RWPE1 (cell line): Measurements from ENCODE around the gene LRRC45.

Source experiments
- CTCF ChIA-PET: fragments of 350-600 bp; sonication (Branson Sonifier 250); formaldehyde crosslinking; extraction: SDS; loops from one replicate; lab custom pipeline; 2021; lab: Yijun Ruan, JAX
- POLR2A ChIA-PET: fragments of 400-600 bp; formaldehyde crosslinking; extraction: SDS; loops from one replicate; lab custom pipeline; 2020; ENCODE audit warnings: antibody characterized with exemption; ENCODE audit not compliant: low non-redundant PET; lab: Yijun Ruan, JAX
- DNase-seq: peaks from one replicate; pipeline ENCODE4 v3.0.0; 2012; ENCODE audit warnings: low spot score
- H3K27ac ChIP-seq: fragments of 450-650 bp; 2 replicates; pipeline ENCODE4 v1.5.1; 2017
- CTCF ChIP-seq: fragments of 450-650 bp; conservative IDR thresholded peaks from 2 replicates; pipeline ENCODE4 v1.5.1; 2017; ENCODE audit warnings: low read depth, mild to moderate bottlenecking

The LRRC45 gene

DNA sequence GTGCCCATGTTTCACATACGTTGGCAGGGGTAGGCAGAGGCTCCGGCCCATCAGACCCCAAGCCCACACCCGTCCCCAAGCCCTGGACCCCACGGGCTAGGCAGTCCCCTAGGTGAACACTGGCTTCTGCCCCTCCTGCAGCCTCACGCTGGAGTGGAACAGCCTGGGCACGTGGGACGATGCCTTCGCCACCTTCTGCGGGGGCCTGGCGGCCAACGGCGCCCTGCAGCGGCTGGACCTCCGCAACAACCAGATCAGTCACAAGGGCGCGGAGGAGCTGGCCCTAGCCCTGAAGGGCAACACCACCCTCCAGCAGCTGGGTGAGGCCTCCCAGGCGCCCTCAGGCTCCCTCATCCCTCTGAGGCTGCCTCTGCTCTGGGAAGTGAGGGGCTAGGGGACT lies 1.8 kb downstream of the LRRC45 start:
- POLR2A ChIA-PET: no interaction called here
- TF ChIP-seq CTCF: no peak
- H3K27ac ChIP-seq: peak overlapping the region; percentile 70
- no peak for DNase-seq
- CTCF ChIA-PET: interaction anchor here (1.3 kb wide), 1 partner anchor 65 kb away, joined by 4 read pairs; no protein-coding TSS in a partner anchor

DNA sequence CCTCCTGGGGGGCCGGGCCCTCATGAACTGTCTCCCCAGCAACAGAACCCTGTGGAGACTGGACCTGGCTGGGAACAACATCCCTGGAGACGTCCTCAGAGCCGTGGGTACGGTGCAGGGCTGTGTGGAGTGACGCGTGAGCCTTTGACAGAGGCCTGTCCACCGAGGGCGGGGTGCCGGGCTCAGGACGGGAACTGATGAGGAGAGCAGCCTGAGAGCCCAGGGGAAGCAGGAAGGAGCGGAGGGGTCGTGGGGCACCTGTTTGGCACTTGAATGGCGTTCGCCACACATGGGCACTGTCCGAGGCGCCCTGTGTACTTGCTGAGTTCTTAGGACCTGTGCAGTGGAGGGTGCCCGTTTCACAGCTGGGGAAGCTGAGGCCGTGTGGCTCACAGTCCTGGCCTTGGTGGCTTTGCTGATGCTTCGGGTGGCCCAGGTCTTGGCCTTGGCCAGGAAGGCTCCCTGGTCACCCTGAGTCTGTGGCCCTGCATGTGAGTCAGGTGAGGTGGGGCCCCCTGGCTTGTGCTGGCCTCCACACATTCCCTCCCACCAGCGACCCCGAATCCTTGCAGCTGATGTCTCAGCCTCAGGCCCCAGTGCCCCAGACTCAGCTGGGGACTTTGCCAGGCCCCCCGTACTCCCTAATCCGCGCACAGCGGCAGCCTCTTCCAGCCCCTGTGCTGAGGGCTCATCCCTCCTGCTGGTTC lies 2.4 kb downstream of the LRRC45 start:
- ChIA-PET POLR2A (interaction anchor here (0.5 kb wide), 1 partner anchor 95 kb away, joined by 3 read pairs; no protein-coding TSS in a partner anchor), CTCF (interaction anchor here (0.6 to 1.3 kb wide), 3 partner anchors 33 to 271 kb away, joined by 3 to 4 read pairs (median 4); no protein-coding TSS in a partner anchor)
- TF ChIP-seq CTCF: no peak
- H3K27ac ChIP-seq: peak overlapping the region; percentile 70
- DNase-seq: no peak

GRCh38 chr17:82028246-82028645 lies 5.1 kb downstream of the LRRC45 start:
- CTCF ChIA-PET: interaction anchor here (0.7 kb wide), 1 partner anchor 27 kb away, joined by 3 read pairs; no protein-coding TSS in a partner anchor
- POLR2A ChIA-PET: interaction anchor here (0.7 kb wide), 1 partner anchor 12 kb away, joined by 3 read pairs; no protein-coding TSS in a partner anchor

DNA sequence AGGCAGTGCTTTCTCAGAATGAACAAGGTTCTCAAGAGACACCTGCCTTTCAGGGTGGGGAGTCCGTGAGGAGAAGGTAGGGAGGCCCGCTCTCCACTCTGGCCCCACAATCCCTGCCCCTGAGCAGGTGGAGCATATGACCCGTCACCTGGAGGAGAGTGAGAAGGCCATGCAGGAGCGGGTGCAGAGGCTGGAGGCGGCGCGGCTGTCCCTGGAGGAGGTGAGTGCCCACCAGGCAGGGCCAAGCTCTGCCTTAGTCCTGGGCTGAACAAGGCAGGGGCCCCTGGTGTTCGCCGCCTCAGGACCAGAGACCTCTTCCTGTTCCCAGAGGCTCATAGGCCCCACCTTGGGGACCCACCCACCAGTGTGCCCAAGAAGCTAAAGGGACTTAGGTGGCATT lies 5.9 kb downstream of the LRRC45 start:
- ChIA-PET CTCF (interaction anchor here (0.7 to 3.1 kb wide), 4 partner anchors 9 to 126 kb away, joined by 3 to 24 read pairs (median 10); partner anchors contain the start of gene DCXR), POLR2A (no interaction called here)
- DNase-seq: no peak
- H3K27ac ChIP-seq: no peak overlapping the region
- no peak for TF ChIP-seq CTCF

More at GRCh38 chr17:82028246-82028645, 5.1 kb downstream of the LRRC45 start:
- no peak overlapping the region for H3K27ac ChIP-seq
- no peak for TF ChIP-seq CTCF
- no peak for DNase-seq

DNA sequence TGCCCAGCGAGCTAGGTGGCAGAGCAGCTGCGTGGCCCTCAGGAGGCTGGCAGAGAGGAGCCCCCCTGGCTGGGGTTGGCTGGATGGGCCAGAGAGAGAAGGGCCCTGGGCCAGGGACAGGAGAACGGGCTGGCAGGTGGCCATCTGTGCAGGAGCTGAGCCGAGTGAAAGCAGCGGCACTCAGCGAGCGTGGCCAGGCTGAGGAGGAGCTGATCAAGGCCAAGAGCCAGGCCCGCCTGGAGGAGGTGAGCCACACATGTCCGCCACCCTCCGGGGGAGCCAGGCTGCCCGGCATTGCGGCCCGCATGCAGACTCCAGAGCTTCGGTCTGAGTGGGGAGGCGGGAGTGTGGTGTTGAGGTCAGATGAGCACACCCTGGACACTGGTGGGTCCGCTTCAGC lies 6.3 kb downstream of the LRRC45 start:
- no peak for DNase-seq
- no peak for TF ChIP-seq CTCF
- CTCF ChIA-PET: interaction anchor here (0.5 to 3.1 kb wide), 7 partner anchors 8 to 136 kb away, joined by 3 to 24 read pairs (median 5); partner anchors contain the start of genes CENPX and DCXR
- H3K27ac ChIP-seq: peak overlapping the region; percentile 82; the same call in 1 of the 2 replicates
- POLR2A ChIA-PET: interaction anchor here (0.6 kb wide), 1 partner anchor 11 kb away, joined by 9 read pairs; no protein-coding TSS in a partner anchor

GRCh38 chr17:82029990-82030469 lies 6.9 kb downstream of the LRRC45 start:
- DNase-seq: no peak
- TF ChIP-seq CTCF: no peak
- CTCF ChIA-PET: interaction anchor here (0.5 to 3.1 kb wide), 22 partner anchors 9 to 216 kb away, joined by 3 to 24 read pairs (median 4); partner anchors contain the start of genes CENPX, FASN and PYCR1
- POLR2A ChIA-PET: interaction anchor here (0.6 kb wide), 1 partner anchor 10 kb away, joined by 9 read pairs; no protein-coding TSS in a partner anchor
- H3K27ac ChIP-seq: peak overlapping the region; percentile 82
